Measurements from ENCODE around the gene ZC3H8. TPM values are rescaled to one million over a fixed set of nuclear protein-coding genes. Genes with fewer than 3 reads are reported as not detected.

Gene ZC3H8
- total RNA-seq, 1 donor = 7.6 TPM

GRCh38 chr2:112239862-112240261, 15.0 kb downstream of the ZC3H8 start:
- no peak overlapping the region for H3K4me3 ChIP-seq (ENCODE audit: insufficient read depth, low read length)
- H3K9me3 ChIP-seq (ENCODE audit: low read depth, low read length) = no peaks in the 10 kb centered on the region
- no peak for DNase-seq (ENCODE audit: insufficient read length, low spot score, missing footprints)
- H2AFZ ChIP-seq (ENCODE audit: low read length) = no peak overlapping the region
- TF ChIP-seq CTCF (IDR thresholded peaks at IDR 0.05; ENCODE audit: extremely low read depth, low read depth, low read length) = no peak
- no peak overlapping the region for H3K27ac ChIP-seq (ENCODE audit: low read depth, low read length)
- no peaks in the 10 kb centered on the region for H3K36me3 ChIP-seq (ENCODE audit: insufficient read depth, low read length)
- H3K27me3 ChIP-seq (ENCODE audit: insufficient read depth, low read length) = no peaks in the 10 kb centered on the region
- H4K20me1 ChIP-seq (ENCODE audit: insufficient read depth, low read length) = no peaks in the 10 kb centered on the region
- H3K4me2 ChIP-seq (ENCODE audit: insufficient read depth, low read length) = no peak overlapping the region
- no peaks in the 10 kb centered on the region for H3K79me2 ChIP-seq (ENCODE audit: insufficient read depth, low read length)
- H3K4me1 ChIP-seq (ENCODE audit: insufficient read depth, low read length) = no peaks in the 10 kb centered on the region

- Histone ChIP-seq H3K79me2 (ENCODE audit: insufficient read depth, low read length) (no peaks in the 10 kb centered on the region), H3K4me3 (ENCODE audit: insufficient read depth, low read length) (no peak overlapping the region), H3K4me2 (ENCODE audit: insufficient read depth, low read length) (no peak overlapping the region), H3K27me3 (ENCODE audit: insufficient read depth, low read length) (no peaks in the 10 kb centered on the region), H4K20me1 (ENCODE audit: insufficient read depth, low read length) (no peaks in the 10 kb centered on the region), H3K36me3 (ENCODE audit: insufficient read depth, low read length) (peaks cover 5% of the 10 kb centered on the region), H3K4me1 (ENCODE audit: insufficient read depth, low read length) (peaks cover 5% of the 10 kb centered on the region), H3K27ac (ENCODE audit: low read depth, low read length) (no peak overlapping the region), H2AFZ (ENCODE audit: low read length) (no peak overlapping the region), H3K9me3 (ENCODE audit: low read depth, low read length) (no peaks in the 10 kb centered on the region)
- no peak for TF ChIP-seq CTCF (IDR thresholded peaks at IDR 0.05; ENCODE audit: extremely low read depth, low read depth, low read length)
- DNase-seq (ENCODE audit: insufficient read length, low spot score, missing footprints) = no peak
These were observed 24.5 kb downstream of the ZC3H8 start for GRCh38 chr2:112230371-112230770.

GRCh38 chr2:112229348-112229747, 25.5 kb downstream of the ZC3H8 start:
- H2AFZ ChIP-seq (ENCODE audit: low read length) = no peak overlapping the region
- peaks cover 8% of the 10 kb centered on the region for H3K36me3 ChIP-seq (ENCODE audit: insufficient read depth, low read length)
- no peak overlapping the region for H3K4me3 ChIP-seq (ENCODE audit: insufficient read depth, low read length)
- no peak overlapping the region for H3K27ac ChIP-seq (ENCODE audit: low read depth, low read length)
- H3K9me3 ChIP-seq (ENCODE audit: low read depth, low read length) = no peaks in the 10 kb centered on the region
- no peaks in the 10 kb centered on the region for H4K20me1 ChIP-seq (ENCODE audit: insufficient read depth, low read length)
- DNase-seq (ENCODE audit: insufficient read length, low spot score, missing footprints) = peak; percentile 68
- H3K79me2 ChIP-seq (ENCODE audit: insufficient read depth, low read length) = no peaks in the 10 kb centered on the region
- H3K4me1 ChIP-seq (ENCODE audit: insufficient read depth, low read length) = peaks cover 5% of the 10 kb centered on the region
- TF ChIP-seq CTCF (IDR thresholded peaks at IDR 0.05; ENCODE audit: extremely low read depth, low read depth, low read length) = no peak
- H3K4me2 ChIP-seq (ENCODE audit: insufficient read depth, low read length) = no peak overlapping the region
- H3K27me3 ChIP-seq (ENCODE audit: insufficient read depth, low read length) = no peaks in the 10 kb centered on the region

- H3K36me3 ChIP-seq (ENCODE audit: insufficient read depth, low read length) = peaks cover 3% of the 10 kb centered on the region
- no peak overlapping the region for H3K4me3 ChIP-seq (ENCODE audit: insufficient read depth, low read length)
- TF ChIP-seq CTCF (IDR thresholded peaks at IDR 0.05; ENCODE audit: extremely low read depth, low read depth, low read length) = no peak
- no peak overlapping the region for H3K4me2 ChIP-seq (ENCODE audit: insufficient read depth, low read length)
- no peak overlapping the region for H2AFZ ChIP-seq (ENCODE audit: low read length)
- H3K79me2 ChIP-seq (ENCODE audit: insufficient read depth, low read length) = no peaks in the 10 kb centered on the region
- no peaks in the 10 kb centered on the region for H4K20me1 ChIP-seq (ENCODE audit: insufficient read depth, low read length)
- no peaks in the 10 kb centered on the region for H3K27me3 ChIP-seq (ENCODE audit: insufficient read depth, low read length)
- no peaks in the 10 kb centered on the region for H3K9me3 ChIP-seq (ENCODE audit: low read depth, low read length)
- no peak overlapping the region for H3K27ac ChIP-seq (ENCODE audit: low read depth, low read length)
- H3K4me1 ChIP-seq (ENCODE audit: insufficient read depth, low read length) = no peaks in the 10 kb centered on the region
- no peak for DNase-seq (ENCODE audit: insufficient read length, low spot score, missing footprints)
These were observed 34.0 kb downstream of the ZC3H8 start for GRCh38 chr2:112220831-112221230.
